GM10266 (cell line): Measurements from ENCODE around the gene NEO1.

Experiments used
- DNase-seq: peaks from one replicate; pipeline ENCODE4 v3.0.0; 2012; ENCODE audit errors: extremely low spot score
- CTCF ChIP-seq: IDR thresholded peaks from 2 replicates; pipeline ENCODE4 v1.5.1; 2012; ENCODE audit warnings: mild to moderate bottlenecking, low read depth; ENCODE audit not compliant: control insufficient read depth, insufficient read depth; ENCODE audit errors: missing control alignments

The NEO1 gene

DNA sequence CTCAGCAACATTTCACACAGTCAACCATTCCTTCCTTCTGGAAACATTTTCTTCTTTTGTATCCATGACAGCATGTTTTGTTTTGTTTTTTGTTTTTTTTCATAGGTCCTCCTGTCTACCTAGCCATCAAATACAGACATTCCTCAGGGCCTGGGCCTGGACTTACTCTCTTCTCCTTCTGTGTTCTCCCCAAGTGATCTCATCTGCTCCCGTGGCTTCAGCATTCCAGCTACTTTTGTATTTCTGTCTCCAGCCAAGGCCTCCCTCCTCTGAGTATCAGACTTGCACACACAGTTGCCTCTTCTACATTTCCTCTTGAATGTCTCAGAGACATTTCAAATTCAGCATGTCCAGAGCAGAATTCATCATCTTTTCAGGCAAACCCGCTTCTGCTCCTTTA is 234.0 kb downstream of the NEO1 start:
- TF ChIP-seq CTCF = no peak
- DNase-seq = no peak

DNA sequence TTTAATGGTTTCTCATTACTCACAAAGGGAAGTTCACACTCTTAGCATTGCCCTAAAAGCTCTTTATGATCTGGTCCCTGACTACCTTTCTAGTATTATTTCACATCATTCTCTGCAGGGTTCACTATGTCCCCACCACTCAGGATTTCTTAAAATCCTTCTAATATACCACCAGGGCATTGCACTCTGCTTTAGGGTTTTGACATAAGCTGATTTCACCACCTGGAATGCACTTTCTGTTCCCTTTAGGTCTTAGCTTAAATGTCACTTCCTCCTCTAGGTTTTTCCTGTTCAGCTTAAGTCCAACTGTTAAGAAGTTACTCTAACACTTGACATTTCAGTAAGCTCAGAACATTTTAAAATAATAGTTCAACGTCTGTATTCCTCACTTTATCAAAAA is 234.8 kb downstream of the NEO1 start:
- no peak for TF ChIP-seq CTCF
- no peak for DNase-seq

DNA sequence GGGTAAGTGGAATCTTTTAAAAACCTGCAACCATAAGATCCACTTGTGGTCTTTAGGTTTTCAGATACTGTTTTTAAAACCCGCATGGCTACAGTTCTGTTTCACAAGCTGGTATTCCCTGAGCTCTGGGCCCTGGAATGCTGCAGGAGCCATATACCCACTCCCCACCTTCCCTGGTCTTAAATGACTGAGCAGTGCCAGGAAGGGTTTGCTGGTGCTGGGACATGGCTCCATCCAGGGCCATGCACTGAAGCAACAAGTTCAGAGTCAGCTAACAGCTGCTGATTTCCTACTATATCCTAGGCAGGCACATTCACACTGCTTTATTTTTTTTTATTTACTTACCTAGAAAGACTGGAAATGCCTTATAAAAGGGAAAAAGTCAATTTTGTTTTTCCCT is 239.2 kb downstream of the NEO1 start:
- no peak for DNase-seq
- TF ChIP-seq CTCF = no peak

DNA sequence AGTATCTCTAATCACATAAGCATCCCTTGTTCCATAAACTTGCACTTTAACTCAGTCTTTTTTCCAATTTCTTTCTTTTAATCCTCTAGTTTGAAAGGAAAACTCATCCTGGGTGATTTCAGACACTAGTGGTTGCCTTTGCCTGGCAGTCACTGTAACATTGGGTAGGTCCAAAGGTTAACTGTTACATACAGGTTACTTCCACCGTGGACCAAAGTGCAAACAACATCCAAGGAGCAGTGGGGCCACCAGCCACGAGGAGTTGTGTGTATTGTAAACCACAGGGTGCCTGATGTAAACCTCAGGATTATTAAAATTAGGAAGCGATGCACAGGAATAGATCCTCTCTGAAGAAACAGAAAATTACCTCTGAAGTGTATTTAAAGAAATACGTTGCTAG is 241.5 kb downstream of the NEO1 start:
- no peak for TF ChIP-seq CTCF
- DNase-seq = no peak

GRCh38 chr15:73295630-73296286 is 243.5 kb downstream of the NEO1 start:
- TF ChIP-seq CTCF = no peak
- DNase-seq = no peak

DNA sequence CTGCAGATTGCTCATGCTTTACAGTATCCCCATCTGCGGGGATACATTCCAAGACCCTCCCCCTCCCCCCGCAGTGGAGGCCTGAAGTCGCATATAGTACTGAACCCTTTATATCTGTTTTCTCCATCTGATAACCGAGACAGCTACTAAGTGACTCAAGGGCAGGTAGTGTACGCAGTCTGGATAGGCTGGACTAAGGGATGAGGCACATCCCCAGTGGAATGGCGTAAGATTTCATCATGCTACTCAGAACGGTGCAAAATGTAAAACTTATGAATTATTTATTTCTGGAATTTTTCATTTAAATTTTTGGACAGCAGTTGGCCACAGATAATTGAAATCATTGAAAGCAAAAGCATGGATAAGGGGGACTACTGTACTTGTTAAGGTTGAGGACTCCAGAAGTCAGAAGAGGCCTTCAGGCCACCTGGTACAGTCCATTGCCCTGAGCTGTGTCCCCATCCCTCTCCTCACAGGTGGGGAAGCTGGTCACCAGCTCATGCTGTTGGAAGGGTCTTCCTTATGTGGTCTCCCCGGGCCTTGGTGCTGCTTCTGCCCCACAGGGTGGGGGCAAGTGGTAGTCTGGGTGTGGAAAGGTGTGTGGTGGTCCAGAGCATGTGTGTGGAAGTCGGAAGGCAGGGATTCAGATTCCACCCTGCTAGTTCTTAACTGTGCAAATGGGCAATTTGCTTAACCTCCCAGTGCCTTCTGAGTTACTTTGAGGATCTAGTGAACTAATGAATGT is 244.5 kb downstream of the NEO1 start:
- no peak for TF ChIP-seq CTCF

More for the DNA sequence above, 244.5 kb downstream of the NEO1 start:
- DNase-seq = no peak
